ENCODE measurements around the gene COL27A1. TPM values are rescaled to one million over a fixed set of nuclear protein-coding genes. Genes with fewer than 3 reads are reported as not detected.

COL27A1 gene
- total and polyA plus RNA-seq, 9 of the 15 experiments (the other 6 are each of a cell fraction or from before 2014, with no cell fraction given) = 0.07 TPM; not detected in 8

DNA sequence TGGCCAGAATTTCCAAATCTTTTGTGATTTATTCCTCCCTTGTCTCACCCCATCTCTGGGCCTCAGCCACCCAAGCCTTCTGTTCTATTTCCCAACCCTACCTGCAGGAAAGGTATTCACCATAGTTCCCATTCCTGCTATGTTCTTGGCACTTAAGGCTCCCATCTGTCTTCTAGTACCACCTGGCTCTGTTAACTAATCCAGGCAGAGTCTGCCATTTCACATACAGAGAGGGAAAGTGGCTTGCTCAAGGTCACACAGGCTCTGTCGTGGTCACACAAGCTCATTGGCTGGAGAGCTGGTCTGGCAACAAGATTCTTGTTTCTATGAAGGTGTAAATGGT is 35.2 kb downstream of the COL27A1 start:
- Histone ChIP-seq H3K4me3 (no peak overlapping the region), H3K79me2 (ENCODE audit: control insufficient read depth, insufficient read depth, low read length) (no peaks in the 10 kb centered on the region), H3K36me3 (ENCODE audit: control insufficient read depth, insufficient read depth, low read length) (no peaks in the 10 kb centered on the region), H3K27ac (ENCODE audit: extremely low read depth, low read depth, low read length) (no peak overlapping the region), H2AFZ (ENCODE audit: low read depth, low read length) (no peak overlapping the region), H3K4me1 (replicated peaks in 1 of 2; ENCODE audit: control insufficient read depth in 2 of 2, insufficient read depth in 2 of 2, low read length in 2 of 2) (no peaks in the 10 kb centered on the region), H3K9me3 (replicated peaks; ENCODE audit: control insufficient read depth, insufficient read depth, low read depth, low read length) (no peaks in the 10 kb centered on the region), H3K9ac (ENCODE audit: insufficient read depth in 1 of 2, low read depth in 2 of 2, low read length in 2 of 2) (no peak overlapping the region), H3K27me3 (ENCODE audit: control insufficient read depth in 2 of 2, insufficient read depth in 2 of 2, low read length in 2 of 2) (no peaks in the 10 kb centered on the region), H3K9me1 (ENCODE audit: control insufficient read depth, insufficient read depth, low read length) (no peaks in the 10 kb centered on the region), H4K20me1 (replicated peaks; ENCODE audit: control insufficient read depth, insufficient read depth, low read length) (no peaks in the 10 kb centered on the region), H3K4me2 (ENCODE audit: insufficient read depth, low read length) (no peak overlapping the region)
- BruUV-seq (replicated peaks) = no TSS peak
- intact Hi-C loops (cut with micrococcal nuclease) = no loop called here
- ATAC-seq = no peak
- in situ Hi-C loops (cut with MboI) = no loop called here
- ChIA-PET POLR2A (interaction anchor here (0.7 kb wide), 1 partner anchor 82 kb away, joined by 3 read pairs; no protein-coding TSS in a partner anchor), CTCF (ENCODE audit: low intra/inter-chr PET ratio) (no interaction called here)
- WGBS (ENCODE audit: insufficient coverage, low coverage, missing lambda C conversion rate) = 0% methylated on average over 1 of the region's 1 CpG
- no peak for DNase-seq (ENCODE audit: extremely low read depth in 1 of 4, low spot score in 3 of 4)
- FAIRE-seq = no peak
- TF ChIP-seq ZNF512 (tag; IDR thresholded peaks at IDR 0.05) (no peak), ZNF407 (IDR thresholded peaks at IDR 0.05; ENCODE audit: low read depth) (no peak), E2F4 (CRISPR knock-in tag; IDR thresholded peaks at IDR 0.05; ENCODE audit: low read depth) (no peak), ATF1 (CRISPR knock-in tag; IDR thresholded peaks at IDR 0.05) (no peak), ATF1 (tag; IDR thresholded peaks at IDR 0.05) (no peak), SMAD3 (CRISPR knock-in tag; conservative IDR thresholded peaks at IDR 0.05) (no peak), PML (IDR thresholded peaks at IDR 0.05; ENCODE audit: low read length) (no peak), SNIP1 (IDR thresholded peaks at IDR 0.05; ENCODE audit: low read depth) (no peak), MCM7 (IDR thresholded peaks at IDR 0.05) (no peak), MTA2 (IDR thresholded peaks at IDR 0.05; ENCODE audit: low read depth) (no peak)

Measured in K562 (cell line).